MM.1S (cell line): ENCODE data around the gene RAD51C.

Experiments
- DNase-seq: peaks from one replicate; pipeline ENCODE4 v3.0.0-alpha.2; 2015
- H2AFZ ChIP-seq: fragments of 300-600 bp; sonication (generic); 2 replicates; pipeline ENCODE4 v1.6.0; 2016; ENCODE audit warnings: antibody characterized with exemption, low read length
- H3F3A ChIP-seq: fragments of 300-600 bp; sonication (generic); 2 replicates; pipeline ENCODE4 v1.6.1; 2016; ENCODE audit warnings: mild to moderate bottlenecking, antibody characterized with exemption, low read length, moderate library complexity, mixed read lengths; ENCODE audit not compliant: insufficient read depth
- H3K27ac ChIP-seq: fragments of 300-600 bp; sonication (generic); 2 replicates; pipeline ENCODE4 v1.5.1; 2016; ENCODE audit warnings: mild to moderate bottlenecking, low read length
- H3K27me3 ChIP-seq: fragments of 300-600 bp; sonication (generic); replicated peaks from 2 replicates; pipeline ENCODE4 v1.6.0; 2016; ENCODE audit warnings: low read length; ENCODE audit not compliant: insufficient read depth
- H3K36me3 ChIP-seq: fragments of 300-600 bp; sonication (generic); replicated peaks from 2 replicates; pipeline ENCODE4 v1.6.1; 2016; ENCODE audit warnings: mild to moderate bottlenecking, low read length, mixed read lengths; ENCODE audit not compliant: insufficient read depth
- H3K4me1 ChIP-seq: fragments of 300-600 bp; sonication (generic); 2 replicates; pipeline ENCODE4 v1.6.1; 2016; ENCODE audit warnings: low read length, mixed read lengths
- H3K4me2 ChIP-seq: fragments of 300-600 bp; sonication (generic); 2 replicates; pipeline ENCODE4 v1.6.0; 2016; ENCODE audit warnings: low read depth, low read length
- H3K4me3 ChIP-seq: fragments of 300-600 bp; sonication (generic); 2 replicates; pipeline ENCODE4 v1.5.1; 2016; ENCODE audit warnings: low read length, mixed read lengths
- H3K79me2 ChIP-seq: fragments of 300-600 bp; sonication (generic); 2 replicates; pipeline ENCODE4 v1.6.1; 2016; ENCODE audit warnings: mixed run types, low read length, mixed read lengths
- H3K9ac ChIP-seq: fragments of 300-600 bp; sonication (generic); 2 replicates; pipeline ENCODE4 v1.6.1; 2016; ENCODE audit warnings: low read length, mixed read lengths
- H3K9me2 ChIP-seq: fragments of 300-600 bp; sonication (generic); replicated peaks from 2 replicates; pipeline ENCODE4 v1.6.1; 2016; ENCODE audit warnings: mild to moderate bottlenecking, low read length, mixed read lengths; ENCODE audit not compliant: insufficient read depth
- H3K9me3 ChIP-seq: fragments of 300-600 bp; sonication (generic); replicated peaks from 2 replicates; pipeline ENCODE4 v1.6.1; 2016; ENCODE audit warnings: mild to moderate bottlenecking, low read length, mixed read lengths; ENCODE audit not compliant: insufficient read depth
- H4K20me1 ChIP-seq: fragments of 300-600 bp; sonication (generic); 2 replicates; pipeline ENCODE4 v1.6.1; 2016; ENCODE audit warnings: mild to moderate bottlenecking, low read length, moderate library complexity, mixed read lengths; ENCODE audit not compliant: insufficient read depth
- EZH2 ChIP-seq: fragments of 300-600 bp; sonication (generic); optimal IDR thresholded peaks from 2 replicates; pipeline ENCODE3; 2017; ENCODE audit warnings: low read depth, mild to moderate bottlenecking, antibody characterized with exemption, low read length, mixed read lengths
- EZH2phosphoT487 ChIP-seq: fragments of 300-600 bp; sonication (generic); IDR thresholded peaks from 2 replicates; pipeline ENCODE4 v1.6.1; 2018; ENCODE audit warnings: antibody characterized with exemption, low read length
- TF ChIP-seq, protein P1 (sequence below): fragments of 300-600 bp; sonication (generic); IDR thresholded peaks from 2 replicates; pipeline ENCODE4 v1.5.1; 2016; ENCODE audit warnings: antibody characterized with exemption, low read length, mixed read lengths

Gene RAD51C

DNA sequence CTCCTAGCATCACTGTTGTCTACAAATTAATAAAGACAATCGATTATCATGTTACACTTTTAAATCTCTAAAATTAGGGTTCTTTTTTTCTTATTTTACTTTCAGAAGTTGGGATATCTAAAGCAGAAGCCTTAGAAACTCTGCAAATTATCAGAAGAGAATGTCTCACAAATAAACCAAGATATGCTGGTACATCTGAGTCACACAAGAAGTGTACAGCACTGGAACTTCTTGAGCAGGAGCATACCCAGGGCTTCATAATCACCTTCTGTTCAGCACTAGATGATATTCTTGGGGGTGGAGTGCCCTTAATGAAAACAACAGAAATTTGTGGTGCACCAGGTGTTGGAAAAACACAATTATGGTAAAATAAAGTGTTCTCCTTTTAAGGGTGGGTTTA is 2.4 kb downstream of the RAD51C start:
- peaks cover 12% of the 10 kb centered on the region for H3K4me1 ChIP-seq
- H3K9me3 ChIP-seq: no peaks in the 10 kb centered on the region
- no peaks in the 10 kb centered on the region for H3F3A ChIP-seq
- no peak for DNase-seq
- no peak overlapping the region for H3K27ac ChIP-seq
- no peaks in the 10 kb centered on the region for H3K36me3 ChIP-seq
- no peak overlapping the region for H3K4me2 ChIP-seq
- no peak overlapping the region for H3K9ac ChIP-seq
- no peaks in the 10 kb centered on the region for H3K9me2 ChIP-seq
- no peak for TF ChIP-seq EZH2phosphoT487
- no peak for TF ChIP-seq EZH2
- TF ChIP-seq, protein P1, sequence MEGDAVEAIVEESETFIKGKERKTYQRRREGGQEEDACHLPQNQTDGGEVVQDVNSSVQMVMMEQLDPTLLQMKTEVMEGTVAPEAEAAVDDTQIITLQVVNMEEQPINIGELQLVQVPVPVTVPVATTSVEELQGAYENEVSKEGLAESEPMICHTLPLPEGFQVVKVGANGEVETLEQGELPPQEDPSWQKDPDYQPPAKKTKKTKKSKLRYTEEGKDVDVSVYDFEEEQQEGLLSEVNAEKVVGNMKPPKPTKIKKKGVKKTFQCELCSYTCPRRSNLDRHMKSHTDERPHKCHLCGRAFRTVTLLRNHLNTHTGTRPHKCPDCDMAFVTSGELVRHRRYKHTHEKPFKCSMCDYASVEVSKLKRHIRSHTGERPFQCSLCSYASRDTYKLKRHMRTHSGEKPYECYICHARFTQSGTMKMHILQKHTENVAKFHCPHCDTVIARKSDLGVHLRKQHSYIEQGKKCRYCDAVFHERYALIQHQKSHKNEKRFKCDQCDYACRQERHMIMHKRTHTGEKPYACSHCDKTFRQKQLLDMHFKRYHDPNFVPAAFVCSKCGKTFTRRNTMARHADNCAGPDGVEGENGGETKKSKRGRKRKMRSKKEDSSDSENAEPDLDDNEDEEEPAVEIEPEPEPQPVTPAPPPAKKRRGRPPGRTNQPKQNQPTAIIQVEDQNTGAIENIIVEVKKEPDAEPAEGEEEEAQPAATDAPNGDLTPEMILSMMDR: no peak
- H3K79me2 ChIP-seq: peaks cover 25% of the 10 kb centered on the region
- H2AFZ ChIP-seq: no peak overlapping the region
- H4K20me1 ChIP-seq: no peaks in the 10 kb centered on the region
- no peaks in the 10 kb centered on the region for H3K27me3 ChIP-seq
- H3K4me3 ChIP-seq: no peak overlapping the region

DNA sequence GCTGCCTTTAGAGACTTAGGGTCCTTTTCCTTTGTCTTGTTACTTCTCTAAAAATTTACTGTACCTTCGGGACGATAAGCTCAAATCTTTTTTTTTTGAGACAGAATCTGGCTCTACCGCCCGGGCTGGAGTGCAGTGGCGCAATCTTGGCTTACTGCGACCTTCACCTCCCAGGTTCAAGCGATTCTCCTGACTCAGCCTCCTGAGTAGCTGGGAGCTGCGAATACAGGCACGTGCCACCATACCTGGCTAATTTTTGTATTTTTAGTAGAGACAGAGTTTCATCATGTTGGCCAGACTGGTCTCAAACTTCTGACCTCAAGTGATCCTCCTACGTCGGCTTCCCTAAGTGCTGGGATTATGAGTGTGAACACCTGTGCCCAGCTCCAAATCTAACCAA is 7.4 kb downstream of the RAD51C start:
- Histone ChIP-seq H3K4me2 (no peak overlapping the region), H3K9me3 (no peaks in the 10 kb centered on the region), H3K9ac (no peak overlapping the region), H3K4me1 (no peaks in the 10 kb centered on the region), H3K4me3 (no peak overlapping the region), H3K36me3 (no peaks in the 10 kb centered on the region), H3K27ac (no peak overlapping the region), H3F3A (no peaks in the 10 kb centered on the region), H3K27me3 (no peaks in the 10 kb centered on the region), H4K20me1 (no peaks in the 10 kb centered on the region), H3K9me2 (no peaks in the 10 kb centered on the region), H3K79me2 (peaks cover 3% of the 10 kb centered on the region), H2AFZ (no peak overlapping the region)
- DNase-seq: no peak
- TF ChIP-seq, protein P1: no peak
- TF ChIP-seq EZH2phosphoT487 (no peak), EZH2 (no peak)

GRCh38 chr17:58702045-58702476 is 9.7 kb downstream of the RAD51C start:
- Histone ChIP-seq H3F3A (no peaks in the 10 kb centered on the region), H3K36me3 (no peaks in the 10 kb centered on the region), H3K79me2 (no peaks in the 10 kb centered on the region), H2AFZ (no peak overlapping the region), H3K9me2 (no peaks in the 10 kb centered on the region), H3K27me3 (no peaks in the 10 kb centered on the region), H3K4me1 (no peaks in the 10 kb centered on the region), H4K20me1 (no peaks in the 10 kb centered on the region), H3K27ac (no peak overlapping the region), H3K9ac (no peak overlapping the region), H3K4me3 (no peak overlapping the region), H3K9me3 (no peaks in the 10 kb centered on the region), H3K4me2 (no peak overlapping the region)
- DNase-seq: no peak
- TF ChIP-seq EZH2: no peak
- TF ChIP-seq, protein P1: no peak
- no peak for TF ChIP-seq EZH2phosphoT487
